Activated naive CD4-positive, alpha-beta T cell treated with Interleukin-2 at 50 U/mL for 16 hours (primary cell): ENCODE data around the gene MAPK1.
"Not testable (repeated sequence)": the region's sequence is repeated elsewhere in the genome, so short reads cannot be mapped to it uniquely, and the experiment has no call there.

Experiments
- DNase-seq: peaks from one replicate; pipeline ENCODE4 v3.0.0-alpha.2; 2020

The MAPK1 gene

GRCh38 chr22:21817497-21817853, 50.0 kb downstream of the MAPK1 start:
- not testable (repeated sequence) for DNase-seq

- DNase-seq = no peak
Measured at GRCh38 chr22:21816787-21817496, 50.5 kb downstream of the MAPK1 start.

GRCh38 chr22:21816472-21816786, 51.0 kb downstream of the MAPK1 start:
- no peak for DNase-seq

DNA sequence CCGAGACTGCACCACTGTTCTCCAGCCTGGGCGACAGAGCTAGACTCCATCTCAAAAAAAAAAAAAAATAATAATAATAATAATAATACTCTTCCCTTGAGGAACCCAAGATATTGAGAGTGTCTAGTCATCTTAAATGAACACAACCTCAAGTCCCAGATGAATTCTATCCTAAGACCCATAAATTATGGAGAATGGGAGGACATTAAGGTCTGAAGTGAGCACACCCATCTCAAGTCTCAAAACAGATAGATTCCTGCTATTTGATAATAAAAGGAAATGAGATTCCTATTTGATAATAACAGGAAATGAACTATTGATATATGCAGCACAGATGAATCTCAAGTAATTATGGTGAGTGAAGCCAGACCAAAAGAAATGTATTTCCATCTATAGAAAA, 51.5 kb downstream of the MAPK1 start:
- no peak for DNase-seq

GRCh38 chr22:21815357-21815756, 52.1 kb downstream of the MAPK1 start:
- DNase-seq = no peak

DNA sequence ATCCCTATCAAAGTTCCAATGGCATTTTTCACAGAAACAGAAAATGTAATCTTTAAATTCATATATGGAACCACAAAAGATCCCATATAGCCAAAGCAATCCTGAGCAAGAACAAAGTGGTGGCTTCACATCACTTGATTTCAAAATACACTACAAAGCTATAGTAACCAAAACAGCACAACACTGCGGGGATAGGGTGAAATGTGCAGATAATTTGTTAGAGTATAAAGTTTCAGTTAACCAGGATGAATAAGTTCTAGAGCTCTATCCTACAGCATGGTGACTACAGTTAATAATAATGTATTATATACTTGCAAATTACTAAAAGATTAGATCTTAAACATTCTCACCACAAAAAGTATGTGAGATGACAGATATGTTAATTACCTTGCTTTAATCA, 55.5 kb downstream of the MAPK1 start:
- no peak for DNase-seq

DNA sequence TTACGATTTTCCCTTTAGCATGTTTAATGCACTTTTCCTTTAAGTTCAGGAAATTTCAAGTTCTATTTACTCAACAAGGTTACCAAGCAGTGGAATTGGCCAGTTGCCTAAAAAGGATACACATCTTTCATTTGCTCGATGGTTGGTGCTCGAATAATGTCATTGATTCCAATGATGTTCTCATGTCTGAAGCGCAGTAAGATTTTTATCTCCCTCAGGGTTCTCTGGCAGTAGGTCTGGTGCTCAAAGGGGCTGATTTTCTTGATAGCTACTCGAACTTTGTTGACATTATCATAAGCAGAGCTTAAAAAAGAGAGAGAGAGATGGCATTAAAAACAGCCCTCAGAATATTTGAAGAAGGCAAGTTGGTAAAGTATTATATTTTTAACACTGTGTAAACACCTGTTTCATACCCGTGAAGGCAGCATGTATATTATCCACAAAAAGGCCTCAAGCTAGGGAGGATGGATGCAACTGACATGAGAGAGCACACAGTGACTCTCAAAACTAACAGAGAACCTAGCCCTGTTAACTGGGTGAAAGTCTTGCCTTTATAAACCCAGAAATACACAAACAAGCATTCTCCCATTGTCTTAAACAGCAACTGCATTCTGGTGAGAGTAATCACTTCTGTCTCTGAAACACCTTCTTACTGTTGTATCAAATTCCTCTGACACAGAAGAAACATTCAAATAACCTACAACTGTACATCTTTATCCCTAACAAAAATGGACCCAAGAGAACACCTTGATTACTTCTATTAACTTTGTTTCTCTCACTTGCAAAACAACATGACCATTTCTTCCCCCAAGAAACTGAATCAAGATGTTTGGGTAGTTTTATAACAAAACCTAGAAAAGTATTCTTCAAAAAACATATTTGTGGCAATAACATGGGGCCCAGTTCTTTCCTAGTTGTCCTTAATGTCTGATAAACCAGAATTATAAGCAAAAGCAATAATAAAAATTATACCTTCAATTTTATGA, 59.6 kb downstream of the MAPK1 start:
- no peak for DNase-seq

- DNase-seq = not testable (repeated sequence)
Measured at GRCh38 chr22:21805325-21805724, 62.1 kb downstream of the MAPK1 start.

DNA sequence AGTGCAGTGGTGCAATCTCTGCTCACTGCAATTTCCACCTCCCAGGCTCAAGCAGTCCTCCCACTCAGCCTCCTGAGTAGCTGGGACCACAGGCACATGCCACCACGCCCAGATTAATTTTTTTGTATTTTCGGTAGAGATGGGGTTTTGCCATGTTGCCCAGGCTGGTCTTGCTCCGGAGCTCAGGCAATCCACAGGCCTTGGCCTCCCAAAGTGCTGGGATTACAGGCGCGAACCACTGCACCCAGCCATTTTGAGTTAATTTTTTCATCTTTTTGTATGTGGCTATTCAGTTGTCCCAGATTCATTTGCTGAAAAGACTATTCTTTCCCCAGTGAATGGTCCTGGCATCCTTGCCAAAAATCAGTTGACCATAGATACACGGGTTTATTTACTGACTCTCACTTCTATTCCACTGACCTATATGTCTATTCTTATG, 63.6 kb downstream of the MAPK1 start:
- DNase-seq = no peak

- no peak for DNase-seq
Measured at GRCh38 chr22:21802673-21803072, 64.8 kb downstream of the MAPK1 start.

DNA sequence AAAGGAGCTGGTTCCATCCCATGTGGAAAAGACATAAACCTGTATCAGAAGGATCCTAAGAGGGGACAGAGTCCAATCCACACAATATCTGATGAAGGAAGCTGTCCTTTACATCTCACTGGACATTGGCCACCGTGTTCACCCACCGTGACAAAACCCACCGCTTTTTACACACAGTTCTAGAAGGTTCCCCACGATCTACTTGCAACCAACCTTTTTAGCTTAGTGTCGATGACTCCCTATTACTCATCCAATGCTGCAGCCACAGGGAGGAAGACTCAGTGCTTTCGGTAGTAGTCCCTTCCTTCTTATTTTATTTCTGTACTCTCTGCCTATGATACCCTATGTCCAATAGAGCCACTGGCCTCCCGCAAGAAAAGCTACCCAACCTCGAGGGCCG, 65.4 kb downstream of the MAPK1 start:
- no peak for DNase-seq

- DNase-seq = not testable (repeated sequence)
Measured at GRCh38 chr22:21801304-21801644, 66.2 kb downstream of the MAPK1 start.

GRCh38 chr22:21800552-21801303, 66.7 kb downstream of the MAPK1 start:
- DNase-seq = no peak

DNA sequence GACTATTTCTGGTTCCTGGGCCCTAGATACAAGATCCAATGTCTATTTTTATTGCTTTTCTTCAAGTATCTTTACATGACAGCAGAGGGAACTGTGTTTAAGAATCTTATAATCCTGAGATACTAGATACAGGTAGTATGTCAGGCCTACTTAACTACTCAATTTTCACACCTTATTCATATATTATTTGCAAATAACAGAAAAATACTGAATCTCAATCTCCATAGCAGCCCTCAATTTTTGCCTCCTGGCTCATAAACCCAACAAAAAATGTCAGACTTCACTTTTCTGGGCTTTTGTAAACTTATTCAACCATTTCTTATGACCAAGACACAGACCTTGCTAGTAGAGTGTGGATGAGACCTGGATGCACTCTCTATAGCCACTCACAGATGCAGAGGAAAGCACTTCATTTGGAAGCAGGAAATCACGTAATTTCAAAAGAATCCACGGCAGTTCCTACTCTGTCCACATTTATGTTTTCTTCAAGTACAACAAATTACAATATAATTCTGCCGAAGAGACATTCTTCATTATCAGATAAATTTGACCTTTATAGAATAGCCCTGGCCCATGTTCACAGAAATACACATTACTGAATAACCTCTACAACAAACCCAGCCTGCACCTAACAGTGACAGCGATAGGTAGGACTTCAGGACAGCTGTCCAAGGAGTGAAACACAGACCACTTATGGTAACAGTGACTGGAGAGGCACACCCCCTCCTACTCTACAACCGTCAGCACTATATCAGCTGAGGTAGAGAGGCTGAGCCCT, 69.8 kb downstream of the MAPK1 start:
- DNase-seq = no peak

GRCh38 chr22:21796863-21797262, 70.6 kb downstream of the MAPK1 start:
- no peak for DNase-seq

GRCh38 chr22:21796231-21796630, 71.2 kb downstream of the MAPK1 start:
- no peak for DNase-seq

DNA sequence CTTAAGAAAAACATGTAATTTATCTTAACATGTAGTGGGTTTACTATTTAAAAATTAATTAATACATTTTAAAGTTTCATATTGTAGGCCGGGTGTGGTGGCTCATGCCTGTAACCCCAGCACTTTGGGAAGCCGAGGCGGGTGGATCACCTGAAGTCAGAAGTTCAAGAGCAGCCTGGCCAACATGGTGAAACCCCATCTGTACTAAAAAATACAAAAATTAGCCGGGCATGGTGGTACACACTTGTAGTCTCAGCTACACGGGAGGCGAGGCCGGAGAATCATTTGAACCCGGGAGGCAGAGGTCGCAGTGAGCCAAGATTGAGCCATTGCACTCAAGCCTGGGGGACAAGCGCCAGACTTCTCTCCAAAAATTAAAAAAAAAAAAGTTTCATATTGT, 73.7 kb downstream of the MAPK1 start:
- DNase-seq = not testable (repeated sequence)

GRCh38 chr22:21791635-21792625, 75.5 kb downstream of the MAPK1 start:
- peak; percentile 67 for DNase-seq

- peak; percentile 12 for DNase-seq
Measured at GRCh38 chr22:21790849-21791610, 76.4 kb downstream of the MAPK1 start.

- no peak for DNase-seq
Measured at GRCh38 chr22:21790359-21790758, 77.1 kb downstream of the MAPK1 start.

DNA sequence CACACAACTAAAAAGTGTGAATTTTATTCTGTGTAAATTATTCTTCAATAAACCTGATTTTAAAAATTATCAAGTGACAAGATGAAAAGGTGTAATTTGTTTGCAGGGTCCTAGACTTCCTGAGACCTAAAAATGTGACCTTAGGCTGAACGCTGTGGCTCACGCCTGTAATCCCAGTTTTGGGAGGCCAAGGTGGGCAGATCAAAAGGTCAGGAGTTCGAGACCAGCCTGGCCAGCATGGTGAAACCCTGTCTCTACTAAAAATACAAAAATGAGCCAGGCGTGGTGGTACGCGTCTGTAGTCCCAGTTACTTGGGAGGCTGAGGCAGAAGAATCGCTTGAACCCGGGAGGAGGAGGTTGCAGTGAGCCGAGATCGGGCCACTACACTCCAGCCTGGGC, 79.9 kb downstream of the MAPK1 start:
- DNase-seq = not testable (repeated sequence)
